ENCODE results near the gene FLNB.

DNA sequence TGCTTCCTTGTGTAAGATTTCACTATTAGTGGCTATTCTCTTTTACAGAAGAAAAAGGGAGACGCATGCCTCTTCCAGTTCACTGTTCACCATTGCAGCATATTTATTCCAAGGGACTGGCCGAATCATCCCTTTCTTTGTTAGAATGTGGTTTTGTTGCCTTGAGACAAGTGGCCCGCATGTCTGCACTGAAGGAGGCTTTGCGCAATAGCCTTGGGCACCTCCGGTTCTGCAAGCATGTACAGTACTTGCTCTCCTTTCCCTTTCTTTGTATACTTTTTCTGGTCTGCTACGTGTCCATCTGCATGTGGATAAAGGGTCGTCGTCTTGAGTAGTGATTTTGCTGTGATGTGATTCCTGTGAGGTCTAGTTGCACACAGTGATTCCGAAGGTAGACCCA lies 43.0 kb downstream of the FLNB start:
- TF ChIP-seq EZH2 (IDR thresholded peaks at IDR 0.05; ENCODE audit: borderline replicate concordance): no peak
- TF ChIP-seq, protein P1, sequence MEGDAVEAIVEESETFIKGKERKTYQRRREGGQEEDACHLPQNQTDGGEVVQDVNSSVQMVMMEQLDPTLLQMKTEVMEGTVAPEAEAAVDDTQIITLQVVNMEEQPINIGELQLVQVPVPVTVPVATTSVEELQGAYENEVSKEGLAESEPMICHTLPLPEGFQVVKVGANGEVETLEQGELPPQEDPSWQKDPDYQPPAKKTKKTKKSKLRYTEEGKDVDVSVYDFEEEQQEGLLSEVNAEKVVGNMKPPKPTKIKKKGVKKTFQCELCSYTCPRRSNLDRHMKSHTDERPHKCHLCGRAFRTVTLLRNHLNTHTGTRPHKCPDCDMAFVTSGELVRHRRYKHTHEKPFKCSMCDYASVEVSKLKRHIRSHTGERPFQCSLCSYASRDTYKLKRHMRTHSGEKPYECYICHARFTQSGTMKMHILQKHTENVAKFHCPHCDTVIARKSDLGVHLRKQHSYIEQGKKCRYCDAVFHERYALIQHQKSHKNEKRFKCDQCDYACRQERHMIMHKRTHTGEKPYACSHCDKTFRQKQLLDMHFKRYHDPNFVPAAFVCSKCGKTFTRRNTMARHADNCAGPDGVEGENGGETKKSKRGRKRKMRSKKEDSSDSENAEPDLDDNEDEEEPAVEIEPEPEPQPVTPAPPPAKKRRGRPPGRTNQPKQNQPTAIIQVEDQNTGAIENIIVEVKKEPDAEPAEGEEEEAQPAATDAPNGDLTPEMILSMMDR (IDR thresholded peaks at IDR 0.05; ENCODE audit: poor library complexity): no peak
- TF ChIP-seq EZH2phosphoT487 (IDR thresholded peaks at IDR 0.05; ENCODE audit: low read depth, severe bottlenecking, unreplicated experiment): no peak

All from hepatocyte (in vitro differentiated cells).